Sigmoid colon (tissue), 3 donors: ENCODE measurements around the gene ASXL1.

ENCODE experiments used
- CTCF ChIP-seq, 4 experiments: fragments of 450-650 bp in 3 of 4; fragments of 200-600 bp in 1 of 4; IDR thresholded peaks; one replicate each; pipeline ENCODE4 v1.5.1; 2016 to 2019; ENCODE audit warnings: antibody characterized with exemption in 4 of 4, mild to moderate bottlenecking in 3 of 4, moderate library complexity in 2 of 4
- POLR2A ChIP-seq, 2 donors: fragments of 450-650 bp; IDR thresholded peaks; one replicate each; pipeline ENCODE4 v1.6.1; 2016; ENCODE audit warnings: antibody characterized with exemption in 2 of 2, mild to moderate bottlenecking in 2 of 2, moderate library complexity in 2 of 2

GRCh38 chr20:32442630-32443373, 84.7 kb downstream of the ASXL1 start:
- TF ChIP-seq POLR2A (IDR thresholded peaks at IDR 0.05) = no peak
- no peak for TF ChIP-seq CTCF (IDR thresholded peaks at IDR 0.05)
